GM18873 (cell line): ENCODE data around the gene THEM5.

Source experiments
- ATAC-seq: cut with Tn5 transposase; IDR thresholded peaks from one replicate; pipeline ENCODE4 v1.9.1; 2021; ENCODE audit warnings: mild to moderate bottlenecking, moderate library complexity, moderate number of reproducible peaks; ENCODE audit not compliant: unreplicated experiment, low FRiP score

Gene THEM5

GRCh38 chr1:151823175-151823574 is 30.3 kb downstream of the THEM5 start:
- ATAC-seq = no peak

- no peak for ATAC-seq
These were observed 31.1 kb downstream of the THEM5 start for GRCh38 chr1:151822404-151822803.

GRCh38 chr1:151820940-151821339 is 32.6 kb downstream of the THEM5 start:
- no peak for ATAC-seq

- ATAC-seq = no peak
These were observed 33.4 kb downstream of the THEM5 start for GRCh38 chr1:151819976-151820623.

GRCh38 chr1:151819227-151819835 is 34.2 kb downstream of the THEM5 start:
- ATAC-seq = no peak

- no peak for ATAC-seq
These were observed 36.2 kb downstream of the THEM5 start for GRCh38 chr1:151817353-151817730.

GRCh38 chr1:151816548-151817352 is 36.8 kb downstream of the THEM5 start:
- ATAC-seq = no peak

- ATAC-seq = no peak
These were observed 37.7 kb downstream of the THEM5 start for GRCh38 chr1:151815716-151816327.

- ATAC-seq = no peak
These were observed 38.5 kb downstream of the THEM5 start for GRCh38 chr1:151814971-151815545.

- no peak for ATAC-seq
These were observed 39.1 kb downstream of the THEM5 start for GRCh38 chr1:151814426-151814825.

- no peak for ATAC-seq
These were observed 40.1 kb downstream of the THEM5 start for GRCh38 chr1:151813271-151813977.

GRCh38 chr1:151811181-151811580 is 42.3 kb downstream of the THEM5 start:
- no peak for ATAC-seq

GRCh38 chr1:151809985-151810556 is 43.4 kb downstream of the THEM5 start:
- no peak for ATAC-seq

GRCh38 chr1:151809290-151809984 is 44.1 kb downstream of the THEM5 start:
- no peak for ATAC-seq

- no peak for ATAC-seq
These were observed 45.7 kb downstream of the THEM5 start for GRCh38 chr1:151807766-151808165.

GRCh38 chr1:151807131-151807530 is 46.4 kb downstream of the THEM5 start:
- no peak for ATAC-seq

- ATAC-seq = no peak
These were observed 47.3 kb downstream of the THEM5 start for GRCh38 chr1:151806170-151806569.

- no peak for ATAC-seq
These were observed 48.3 kb downstream of the THEM5 start, which contains the start of gene LINGO4 for GRCh38 chr1:151805066-151805820. Gene LINGO4 (minus strand): TSS chr1:151805419. CDS start chr1:151802704, 2,715 bp downstream.
